Fibroblast of the aortic adventitia (primary cell): ENCODE data around the gene ZNF609. TPM values are rescaled to one million over a fixed set of nuclear protein-coding genes. Genes with fewer than 3 reads are reported as not detected.
"Not testable (repeated sequence)": the region's sequence is repeated elsewhere in the genome, so short reads cannot be mapped to it uniquely, and the experiment has no call there.

Experiments
- DNase-seq: peaks from one replicate; pipeline ENCODE4 v3.0.0-alpha.2; 2010; ENCODE audit warnings: low read depth
- H3K4me3 ChIP-seq: 2 replicates; pipeline ENCODE4 v1.5.1; 2011; ENCODE audit warnings: low read depth, mild to moderate bottlenecking, control low read depth, low read length, moderate library complexity
- CTCF ChIP-seq: IDR thresholded peaks from 2 replicates; pipeline ENCODE4 v1.5.1; 2011; ENCODE audit warnings: mild to moderate bottlenecking, low read length, control low read depth, inconsistent platforms; ENCODE audit not compliant: insufficient read depth
- total RNA-seq: library from RNA; depleted of rRNA; stranded (reverse); fragments of >200 nt; gene quantifications from 2 replicates; pipeline ENCODE4 v1.2.3, GENCODE V29; 2012; ENCODE audit warnings: low replicate concordance

Gene ZNF609
- total RNA-seq, 1 donor: 19.3 TPM

- no peak overlapping the region for H3K4me3 ChIP-seq
- DNase-seq: no peak
- no peak for TF ChIP-seq CTCF
Observed at GRCh38 chr15:64583519-64583918, 123.1 kb downstream of the ZNF609 start.

- H3K4me3 ChIP-seq: no peak overlapping the region
- no peak for DNase-seq
- TF ChIP-seq CTCF: no peak
Observed at GRCh38 chr15:64583983-64584382, 123.6 kb downstream of the ZNF609 start.

GRCh38 chr15:64586259-64586870 lies 126.0 kb downstream of the ZNF609 start:
- no peak overlapping the region for H3K4me3 ChIP-seq
- no peak for TF ChIP-seq CTCF
- no peak for DNase-seq

DNA sequence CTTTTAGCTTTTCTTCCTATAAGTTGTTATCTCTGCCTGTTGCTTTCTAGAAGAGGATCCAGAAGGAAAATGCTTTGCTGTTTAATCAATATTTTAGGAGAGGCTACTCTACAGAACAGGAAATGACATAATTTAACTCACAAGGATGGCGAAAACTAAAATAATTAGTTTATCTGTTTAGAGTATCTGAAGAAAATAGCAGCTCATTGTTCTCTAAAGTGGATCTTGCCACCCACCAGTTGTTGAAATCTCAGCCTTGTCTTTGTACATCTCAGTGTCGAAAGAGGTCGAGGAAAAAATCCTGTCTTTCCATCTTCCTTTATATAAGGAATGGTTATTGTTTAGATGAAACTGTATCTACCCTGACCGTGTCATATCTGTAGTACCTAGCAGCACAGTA lies 126.6 kb downstream of the ZNF609 start:
- TF ChIP-seq CTCF: no peak
- H3K4me3 ChIP-seq: no peak overlapping the region
- no peak for DNase-seq

GRCh38 chr15:64589435-64590084 lies 129.2 kb downstream of the ZNF609 start:
- TF ChIP-seq CTCF: no peak
- DNase-seq: no peak
- no peak overlapping the region for H3K4me3 ChIP-seq

DNA sequence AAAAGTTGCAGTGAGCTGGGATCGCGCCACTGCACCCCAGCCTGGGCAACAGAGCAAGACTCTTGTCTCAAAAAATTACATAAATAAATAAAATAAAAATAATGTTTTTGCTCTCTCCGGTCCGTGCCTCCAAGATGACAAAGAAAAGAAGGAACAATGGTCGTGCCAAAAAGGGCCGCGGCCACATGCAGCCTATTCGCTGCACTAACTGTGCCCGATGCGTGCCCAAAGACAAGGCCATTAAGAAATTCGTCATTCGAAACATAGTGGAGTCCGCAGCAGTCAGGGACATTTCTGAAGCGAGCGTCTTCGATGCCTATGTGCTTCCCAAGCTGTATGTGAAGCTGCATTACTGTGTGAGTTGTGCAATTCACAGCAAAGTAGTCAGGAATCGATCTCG lies 132.5 kb downstream of the ZNF609 start:
- not testable (repeated sequence) for DNase-seq, H3K4me3 ChIP-seq

DNA sequence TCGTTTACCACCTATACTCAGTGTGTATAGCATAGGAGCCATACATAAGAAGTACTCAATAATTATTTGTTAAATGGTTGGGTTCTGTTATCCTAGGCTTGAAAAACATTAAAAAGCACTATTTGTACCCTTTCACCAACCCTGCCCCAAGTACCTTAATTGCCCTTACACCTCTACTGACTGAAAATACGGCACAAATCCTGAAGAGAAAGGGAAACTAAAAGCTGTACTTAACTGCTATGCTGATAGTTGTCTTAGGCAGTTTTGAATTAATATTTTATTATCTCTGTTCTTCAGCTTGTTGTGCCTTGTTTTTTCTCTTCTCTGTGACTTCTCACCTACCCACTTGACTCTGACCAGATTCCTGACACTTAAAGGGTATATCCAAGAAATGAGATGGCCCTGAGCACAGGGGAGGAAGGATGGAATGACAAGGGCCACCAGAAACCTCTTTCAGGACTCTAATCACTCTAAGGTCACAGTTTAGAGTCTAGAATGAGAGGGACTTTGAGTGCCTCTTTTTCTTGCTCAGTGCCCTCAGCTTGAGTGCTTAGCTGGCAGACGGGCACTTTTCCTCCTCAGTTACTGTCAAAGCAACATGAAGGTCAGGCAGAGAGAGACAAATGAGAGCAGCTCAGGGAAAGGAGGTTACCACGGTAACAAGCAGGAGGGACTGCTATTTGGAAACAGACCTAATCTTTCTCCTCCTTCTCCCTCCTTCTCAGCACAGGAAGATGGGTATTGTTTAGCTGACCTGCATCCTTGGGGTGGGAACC lies 136.5 kb downstream of the ZNF609 start:
- no peak overlapping the region for H3K4me3 ChIP-seq
- TF ChIP-seq CTCF: no peak

More for the DNA sequence above, 136.5 kb downstream of the ZNF609 start:
- DNase-seq: peak; percentile 64
